GM23338 (cell line): ENCODE results near the gene UPF1.

Experiments used
- CREB1 ChIP-seq: fragments of 250-450 bp; sonication (Bioruptor Pico); IDR thresholded peaks from 2 replicates; pipeline ENCODE4 v1.5.0; 2020; ENCODE audit warnings: low read depth, mild to moderate bottlenecking, moderate library complexity
- EZH2 ChIP-seq: fragments of 200-600 bp; sonication (generic); IDR thresholded peaks from one replicate; pipeline ENCODE4 v1.8.0; 2017; ENCODE audit warnings: antibody characterized with exemption, mild to moderate bottlenecking, low read depth; ENCODE audit not compliant: unreplicated experiment
- EZH2phosphoT487 ChIP-seq: fragments of 200-600 bp; sonication (generic); IDR thresholded peaks from one replicate; pipeline ENCODE4 v1.8.1; 2018; ENCODE audit warnings: antibody characterized with exemption; ENCODE audit not compliant: unreplicated experiment
- JUNB ChIP-seq: IDR thresholded peaks from one replicate; pipeline ENCODE4 v1.6.1; 2016; ENCODE audit warnings: antibody characterized with exemption; ENCODE audit not compliant: unreplicated experiment
- POLR2AphosphoS5 ChIP-seq: IDR thresholded peaks from 2 replicates; pipeline ENCODE4 v1.6.1; 2016; ENCODE audit warnings: antibody characterized with exemption, low read depth
- TF ChIP-seq, protein P1 (sequence below), 2 experiments: fragments of 200-600 bp in 1 of 2; sonication (generic) in 1 of 2; conservative IDR thresholded peaks; 2 replicates each; pipeline versions ENCODE4 v1.5.1 to v1.6.1; 2016 to 2017; ENCODE audit warnings: antibody characterized with exemption in 2 of 2, low read depth in 2 of 2, mild to moderate bottlenecking in 2 of 2, moderate library complexity in 1 of 2
- TF ChIP-seq, protein P2 (sequence below): IDR thresholded peaks from one replicate; pipeline ENCODE4 v1.6.1; 2018; ENCODE audit warnings: antibody characterized with exemption; ENCODE audit not compliant: unreplicated experiment

DNA sequence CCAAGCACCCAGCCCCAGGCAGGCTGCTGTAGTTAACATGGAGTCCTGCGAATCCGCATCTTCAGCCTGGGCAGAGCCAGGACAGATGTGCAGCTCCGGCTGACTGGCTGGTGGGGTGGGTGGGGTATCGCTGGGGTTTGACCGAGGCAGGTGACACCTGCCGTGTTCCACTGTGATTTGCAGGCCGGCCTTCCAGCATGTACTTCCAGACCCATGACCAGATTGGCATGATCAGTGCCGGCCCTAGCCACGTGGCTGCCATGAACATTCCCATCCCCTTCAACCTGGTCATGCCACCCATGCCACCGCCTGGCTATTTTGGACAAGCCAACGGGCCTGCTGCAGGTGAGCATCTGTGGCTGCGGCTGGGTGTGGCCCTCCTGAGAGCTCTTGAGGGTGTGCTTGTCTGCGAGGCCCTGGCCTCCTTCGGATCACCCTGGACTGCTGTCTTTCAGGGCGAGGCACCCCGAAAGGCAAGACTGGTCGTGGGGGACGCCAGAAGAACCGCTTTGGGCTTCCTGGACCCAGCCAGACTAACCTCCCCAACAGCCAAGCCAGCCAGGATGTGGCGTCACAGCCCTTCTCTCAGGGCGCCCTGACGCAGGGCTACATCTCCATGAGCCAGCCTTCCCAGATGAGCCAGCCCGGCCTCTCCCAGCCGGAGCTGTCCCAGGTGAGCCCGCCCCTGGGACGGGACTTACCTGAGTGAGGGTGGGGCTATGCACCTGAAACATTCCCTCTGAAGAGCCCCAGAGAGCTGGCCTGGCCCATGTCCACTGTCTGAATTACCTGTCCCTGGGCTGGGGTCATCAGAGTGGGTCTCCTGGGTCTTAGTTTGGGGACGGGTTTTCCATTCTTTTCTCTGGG is 33.6 kb downstream of the UPF1 start:
- no peak for TF ChIP-seq EZH2phosphoT487
- TF ChIP-seq, protein P1, sequence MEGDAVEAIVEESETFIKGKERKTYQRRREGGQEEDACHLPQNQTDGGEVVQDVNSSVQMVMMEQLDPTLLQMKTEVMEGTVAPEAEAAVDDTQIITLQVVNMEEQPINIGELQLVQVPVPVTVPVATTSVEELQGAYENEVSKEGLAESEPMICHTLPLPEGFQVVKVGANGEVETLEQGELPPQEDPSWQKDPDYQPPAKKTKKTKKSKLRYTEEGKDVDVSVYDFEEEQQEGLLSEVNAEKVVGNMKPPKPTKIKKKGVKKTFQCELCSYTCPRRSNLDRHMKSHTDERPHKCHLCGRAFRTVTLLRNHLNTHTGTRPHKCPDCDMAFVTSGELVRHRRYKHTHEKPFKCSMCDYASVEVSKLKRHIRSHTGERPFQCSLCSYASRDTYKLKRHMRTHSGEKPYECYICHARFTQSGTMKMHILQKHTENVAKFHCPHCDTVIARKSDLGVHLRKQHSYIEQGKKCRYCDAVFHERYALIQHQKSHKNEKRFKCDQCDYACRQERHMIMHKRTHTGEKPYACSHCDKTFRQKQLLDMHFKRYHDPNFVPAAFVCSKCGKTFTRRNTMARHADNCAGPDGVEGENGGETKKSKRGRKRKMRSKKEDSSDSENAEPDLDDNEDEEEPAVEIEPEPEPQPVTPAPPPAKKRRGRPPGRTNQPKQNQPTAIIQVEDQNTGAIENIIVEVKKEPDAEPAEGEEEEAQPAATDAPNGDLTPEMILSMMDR (conservative IDR thresholded peaks at IDR 0.05; ENCODE audit: low read depth in 2 of 2), result no peak
- TF ChIP-seq, protein P2, sequence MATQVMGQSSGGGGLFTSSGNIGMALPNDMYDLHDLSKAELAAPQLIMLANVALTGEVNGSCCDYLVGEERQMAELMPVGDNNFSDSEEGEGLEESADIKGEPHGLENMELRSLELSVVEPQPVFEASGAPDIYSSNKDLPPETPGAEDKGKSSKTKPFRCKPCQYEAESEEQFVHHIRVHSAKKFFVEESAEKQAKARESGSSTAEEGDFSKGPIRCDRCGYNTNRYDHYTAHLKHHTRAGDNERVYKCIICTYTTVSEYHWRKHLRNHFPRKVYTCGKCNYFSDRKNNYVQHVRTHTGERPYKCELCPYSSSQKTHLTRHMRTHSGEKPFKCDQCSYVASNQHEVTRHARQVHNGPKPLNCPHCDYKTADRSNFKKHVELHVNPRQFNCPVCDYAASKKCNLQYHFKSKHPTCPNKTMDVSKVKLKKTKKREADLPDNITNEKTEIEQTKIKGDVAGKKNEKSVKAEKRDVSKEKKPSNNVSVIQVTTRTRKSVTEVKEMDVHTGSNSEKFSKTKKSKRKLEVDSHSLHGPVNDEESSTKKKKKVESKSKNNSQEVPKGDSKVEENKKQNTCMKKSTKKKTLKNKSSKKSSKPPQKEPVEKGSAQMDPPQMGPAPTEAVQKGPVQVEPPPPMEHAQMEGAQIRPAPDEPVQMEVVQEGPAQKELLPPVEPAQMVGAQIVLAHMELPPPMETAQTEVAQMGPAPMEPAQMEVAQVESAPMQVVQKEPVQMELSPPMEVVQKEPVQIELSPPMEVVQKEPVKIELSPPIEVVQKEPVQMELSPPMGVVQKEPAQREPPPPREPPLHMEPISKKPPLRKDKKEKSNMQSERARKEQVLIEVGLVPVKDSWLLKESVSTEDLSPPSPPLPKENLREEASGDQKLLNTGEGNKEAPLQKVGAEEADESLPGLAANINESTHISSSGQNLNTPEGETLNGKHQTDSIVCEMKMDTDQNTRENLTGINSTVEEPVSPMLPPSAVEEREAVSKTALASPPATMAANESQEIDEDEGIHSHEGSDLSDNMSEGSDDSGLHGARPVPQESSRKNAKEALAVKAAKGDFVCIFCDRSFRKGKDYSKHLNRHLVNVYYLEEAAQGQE, result no peak
- TF ChIP-seq POLR2AphosphoS5, result no peak
- no peak for TF ChIP-seq EZH2
- no peak for TF ChIP-seq CREB1 (CRISPR knock-in tag)
- TF ChIP-seq JUNB, result no peak
